Stimulated activated CD4-positive, alpha-beta T cell treated with anti-CD3 and anti-CD28 coated beads, Interleukin-1b, Interleukin-23, amount 100 ng/mL, for 4 hours (primary cell): ENCODE results near the gene M6PR.

Experiments
- DNase-seq, 2 donors: peaks; one replicate each; pipeline ENCODE4 v3.0.0-alpha.2; 2020; ENCODE audit warnings: low read depth in 2 of 2

M6PR gene

GRCh38 chr12:8949342-8950220, at the start of gene M6PR:
Gene M6PR (minus strand): TSS chr12:8949645. CDS start chr12:8946404, 3,241 bp downstream.
- peak; percentile 75 to 79 for DNase-seq

GRCh38 chr12:8996682-8997405, 47.4 kb upstream of the M6PR start:
- peak in 1 of 2 donors; percentile 13 for DNase-seq

GRCh38 chr12:8995021-8995775, 45.8 kb upstream of the M6PR start:
- DNase-seq: no peak

GRCh38 chr12:8993827-8994226, 44.4 kb upstream of the M6PR start:
- no peak for DNase-seq

- DNase-seq: no peak
These were observed 42.2 kb upstream of the M6PR start for GRCh38 chr12:8991371-8992345.

GRCh38 chr12:8989413-8989812, 40.0 kb upstream of the M6PR start, which contains the start of gene KLRG1:
Gene KLRG1 (plus strand): TSS chr12:8989546. CDS start chr12:8989636, 90 bp downstream.
- DNase-seq: no peak

GRCh38 chr12:8987685-8988084, 38.2 kb upstream of the M6PR start:
- no peak for DNase-seq

GRCh38 chr12:8987163-8987562, 37.7 kb upstream of the M6PR start:
- no peak for DNase-seq

- DNase-seq: no peak
These were observed 35.8 kb upstream of the M6PR start for GRCh38 chr12:8985213-8985754.

GRCh38 chr12:8980137-8980536, 30.7 kb upstream of the M6PR start:
- no peak for DNase-seq

GRCh38 chr12:8970432-8970831, 21.0 kb upstream of the M6PR start:
- DNase-seq: no peak

- DNase-seq: no peak
These were observed 20.5 kb upstream of the M6PR start for GRCh38 chr12:8969861-8970411.

- DNase-seq: no peak
These were observed 19.3 kb upstream of the M6PR start for GRCh38 chr12:8968761-8969160.

- DNase-seq: no peak
These were observed 10.7 kb upstream of the M6PR start for GRCh38 chr12:8960176-8960575.

- DNase-seq: no peak
These were observed 8.6 kb upstream of the M6PR start for GRCh38 chr12:8958066-8958465.

- no peak for DNase-seq
These were observed 8.1 kb upstream of the M6PR start for GRCh38 chr12:8957561-8957960.

GRCh38 chr12:8956772-8957171, 7.3 kb upstream of the M6PR start:
- DNase-seq: no peak

- DNase-seq: no peak
These were observed 6.6 kb upstream of the M6PR start for GRCh38 chr12:8956073-8956472.

GRCh38 chr12:8953773-8954402, 4.4 kb upstream of the M6PR start:
- DNase-seq: peak in 1 of 2 donors; percentile 34

- DNase-seq: no peak
These were observed 2.3 kb upstream of the M6PR start for GRCh38 chr12:8951744-8952143.
